ENCODE measurements around the gene ECE1.
A peak's percentile ranks its signal among the peaks of the same experiment; 100 is the strongest.

Gene ECE1

DNA sequence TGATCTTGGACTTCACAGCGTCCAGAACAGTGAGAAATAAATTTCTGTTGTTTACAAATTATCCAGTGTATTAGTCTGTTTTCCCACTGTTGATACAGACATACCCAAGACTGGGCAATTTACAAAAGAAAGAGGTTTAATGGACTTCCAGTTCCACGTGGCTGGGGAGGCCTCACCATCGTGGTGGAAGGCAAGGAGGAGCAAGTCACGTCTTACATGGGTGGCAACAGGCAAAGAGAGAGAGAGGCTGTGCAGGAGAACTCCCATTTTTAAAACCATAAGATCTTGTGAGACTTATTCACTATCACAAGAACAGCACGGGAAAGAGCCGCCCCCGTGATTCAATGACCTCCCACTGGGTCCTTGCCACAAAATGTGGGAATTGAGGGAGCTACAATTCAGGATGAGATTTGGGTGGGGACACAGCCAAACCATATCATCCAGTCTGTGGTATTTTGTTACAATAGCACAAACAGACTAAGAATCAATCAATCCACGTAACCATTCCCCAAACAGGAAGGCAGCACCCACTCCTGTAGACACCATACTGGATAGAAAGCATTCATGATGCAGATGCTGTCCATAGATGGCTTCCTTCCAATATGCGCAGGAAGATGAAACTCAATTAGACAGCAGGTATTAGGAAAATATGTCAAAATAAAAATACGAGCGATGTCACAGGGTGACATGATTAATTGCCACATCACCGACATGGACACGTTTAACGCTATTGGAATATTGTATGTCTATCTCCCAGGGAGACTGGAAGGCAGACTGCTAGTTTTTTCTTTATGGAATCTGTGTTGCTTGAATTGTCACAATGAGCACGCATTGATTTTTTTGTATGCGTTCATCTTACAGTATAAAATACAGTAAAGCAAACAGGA lies 22.8 kb downstream of the ECE1 start:
- DNase-seq = no peak
- no peak for ATAC-seq

GRCh38 chr1:21266119-21266774 lies 24.0 kb downstream of the ECE1 start:
- no peak for DNase-seq
- ATAC-seq = no peak

GRCh38 chr1:21265644-21266043 lies 24.6 kb downstream of the ECE1 start:
- ATAC-seq = no peak
- DNase-seq = no peak

GRCh38 chr1:21264898-21265297 lies 25.4 kb downstream of the ECE1 start:
- no peak for ATAC-seq
- no peak for DNase-seq

DNA sequence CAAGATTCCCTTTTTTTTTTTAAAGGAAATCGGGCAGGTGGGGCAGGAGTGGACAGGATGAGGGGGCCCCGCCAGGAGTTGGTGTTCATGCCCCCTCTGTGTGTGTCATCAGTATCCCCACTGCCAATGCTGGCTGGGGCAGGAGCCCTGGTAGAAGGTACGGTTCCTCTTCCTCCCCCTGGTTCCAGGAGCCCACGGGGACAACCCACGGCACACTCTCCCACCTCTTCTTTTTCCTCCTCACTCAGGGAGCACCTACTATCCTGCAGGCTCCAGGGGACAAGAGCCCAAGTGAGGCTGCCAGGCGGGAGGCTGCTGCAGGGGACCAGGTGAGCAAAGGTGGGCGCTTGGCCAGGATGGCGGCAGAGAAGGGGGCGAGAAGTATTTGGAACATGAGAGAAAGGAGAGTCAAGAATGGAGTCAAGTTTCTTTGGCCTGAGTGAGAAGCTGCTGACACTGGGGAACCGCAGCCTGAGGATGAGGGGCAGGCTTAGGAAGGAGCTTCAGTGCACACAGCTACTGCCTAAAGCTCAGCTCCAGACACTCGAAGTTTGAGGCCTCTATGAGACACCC lies 26.5 kb downstream of the ECE1 start:
- ATAC-seq (no peak), DNase-seq (no peak)

DNA sequence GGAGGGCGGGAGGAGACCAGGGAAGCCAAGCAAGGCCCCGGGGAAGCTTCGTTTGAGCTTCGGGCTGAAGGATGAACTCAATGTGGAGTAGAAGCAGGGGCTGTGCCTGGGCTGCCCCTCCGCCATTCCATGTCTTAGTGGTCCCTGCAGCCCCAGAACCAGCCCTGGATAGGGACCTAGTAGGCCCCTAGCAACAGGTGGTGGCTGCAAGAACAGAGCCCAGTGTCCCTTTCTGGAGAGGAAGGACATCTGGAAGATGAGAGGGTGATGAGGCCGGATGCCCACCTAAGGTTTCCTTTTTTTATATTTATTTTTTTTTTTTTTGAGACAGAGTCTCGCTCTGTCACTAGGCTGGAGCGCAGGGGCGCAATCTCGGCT lies 27.2 kb downstream of the ECE1 start:
- ATAC-seq (no peak), DNase-seq (no peak)

DNA sequence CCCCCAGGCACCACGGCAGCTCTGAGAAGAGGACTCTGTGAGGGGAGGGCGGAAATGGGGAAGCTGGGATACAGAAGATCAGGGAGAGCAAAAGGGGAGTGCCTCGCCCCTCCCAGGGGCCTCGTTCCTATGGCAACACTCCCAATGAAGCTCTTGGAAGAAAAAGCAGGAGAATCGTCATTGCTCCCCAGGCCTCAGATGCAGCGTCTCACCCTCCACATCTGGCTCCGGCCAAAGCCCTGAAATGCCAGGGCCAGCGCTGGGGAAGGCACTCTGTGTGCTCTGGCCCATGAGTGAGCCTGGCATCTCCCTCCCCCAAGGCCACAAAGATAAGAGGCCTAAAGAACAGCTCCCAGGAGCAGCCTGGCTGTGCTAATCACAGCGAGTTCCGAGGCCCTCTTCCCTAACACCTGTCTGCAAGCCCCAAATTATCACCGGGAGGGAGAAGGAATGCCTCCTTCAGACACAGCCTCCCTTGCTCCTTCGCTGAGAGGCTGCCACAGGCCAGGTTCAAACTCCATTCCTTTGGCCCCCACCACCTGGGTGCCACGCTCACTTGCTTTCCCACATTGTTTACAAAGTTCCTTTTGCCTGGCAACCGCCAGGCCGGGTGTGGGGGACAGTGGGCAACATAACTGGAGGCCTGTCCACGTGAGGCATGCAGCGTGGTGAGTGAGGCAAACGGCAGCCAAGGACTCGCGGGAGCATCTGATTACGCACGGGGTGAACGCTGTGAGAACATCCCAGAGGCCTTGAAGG lies 27.8 kb downstream of the ECE1 start:
- ATAC-seq (no peak), DNase-seq (no peak)

DNA sequence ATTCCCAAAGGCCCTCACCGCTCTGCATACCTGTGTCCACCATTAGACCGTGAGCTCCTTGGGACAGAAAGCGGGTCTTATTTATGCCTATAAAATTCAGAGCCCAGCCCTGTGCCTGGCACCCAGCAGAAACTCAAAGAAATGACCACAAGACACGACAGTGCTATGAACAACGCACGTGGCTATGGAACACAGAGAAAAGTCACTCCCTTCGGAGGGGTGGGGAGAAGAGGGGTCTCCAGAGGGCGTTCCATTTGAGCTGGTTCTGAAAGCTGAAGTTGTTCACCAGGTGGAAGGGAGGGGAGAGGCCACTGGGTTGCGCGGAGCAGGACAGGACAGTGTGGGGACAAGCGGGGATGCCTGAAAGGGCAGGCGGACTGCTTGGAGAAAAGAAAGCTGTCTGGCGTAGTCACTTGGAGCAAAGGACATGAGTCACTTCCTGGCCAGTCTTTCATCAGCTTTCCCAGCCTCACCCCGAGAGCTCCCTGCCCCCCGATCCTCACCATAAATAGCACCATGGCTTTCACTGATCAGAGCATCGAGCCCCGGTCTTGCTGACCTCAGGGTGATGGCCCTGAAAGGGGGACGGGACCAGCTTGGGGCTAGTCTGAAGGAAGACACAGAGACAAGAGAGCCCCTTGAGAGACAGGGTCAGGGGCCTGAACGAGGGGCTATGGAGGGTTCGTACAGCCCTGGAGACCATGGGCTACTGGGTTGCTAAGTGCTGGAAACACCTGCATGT lies 28.5 kb downstream of the ECE1 start:
- ATAC-seq = peak; percentile 40
- DNase-seq = peak; percentile 48

GRCh38 chr1:21260405-21261125 lies 29.7 kb downstream of the ECE1 start:
- no peak for DNase-seq
- ATAC-seq = no peak

- DNase-seq (no peak), ATAC-seq (no peak)
These were observed 30.8 kb downstream of the ECE1 start for GRCh38 chr1:21259316-21260076.

DNA sequence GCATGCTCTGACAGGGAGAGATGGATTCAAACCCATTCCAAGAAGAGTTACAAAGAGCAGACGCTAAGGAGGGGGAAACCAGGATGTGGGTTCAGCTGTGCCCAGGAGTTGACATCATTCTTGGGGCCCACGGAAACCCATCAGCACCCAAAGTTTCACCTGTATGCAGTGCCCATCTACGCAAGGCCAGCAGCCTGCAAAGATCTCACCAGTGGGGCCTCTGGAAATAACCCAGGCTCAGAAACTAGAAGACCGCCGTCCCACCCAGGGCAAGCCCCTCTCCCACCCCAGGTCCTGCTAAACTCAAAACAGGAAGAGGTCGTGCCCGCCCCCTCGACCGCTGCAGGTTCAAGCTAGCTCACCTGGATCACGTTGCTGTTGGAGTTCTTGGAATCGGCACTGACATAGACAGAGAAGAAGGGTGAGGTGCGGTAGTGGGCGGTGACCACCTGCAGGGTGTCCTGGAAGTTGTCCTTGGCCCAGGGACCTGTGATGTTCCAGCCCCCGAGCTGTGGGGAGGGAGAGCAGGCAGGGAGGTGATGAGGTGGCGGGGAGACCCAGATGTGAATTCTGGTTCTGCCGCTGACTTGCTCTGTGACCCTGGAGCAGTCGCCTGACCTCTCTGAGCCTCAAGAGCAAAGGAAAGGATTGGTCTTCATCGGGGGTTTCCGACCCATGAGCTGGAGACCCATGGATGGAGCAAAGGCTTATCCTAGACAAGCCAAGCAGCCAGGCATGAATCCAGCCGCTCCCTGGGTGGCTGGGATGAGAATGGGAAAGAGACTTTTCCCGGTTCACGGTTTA lies 31.7 kb downstream of the ECE1 start:
- DNase-seq (peak; percentile 45), ATAC-seq (peak; percentile 52)

- no peak for DNase-seq
- ATAC-seq = no peak
These were observed 32.7 kb downstream of the ECE1 start for GRCh38 chr1:21257431-21258135.

DNA sequence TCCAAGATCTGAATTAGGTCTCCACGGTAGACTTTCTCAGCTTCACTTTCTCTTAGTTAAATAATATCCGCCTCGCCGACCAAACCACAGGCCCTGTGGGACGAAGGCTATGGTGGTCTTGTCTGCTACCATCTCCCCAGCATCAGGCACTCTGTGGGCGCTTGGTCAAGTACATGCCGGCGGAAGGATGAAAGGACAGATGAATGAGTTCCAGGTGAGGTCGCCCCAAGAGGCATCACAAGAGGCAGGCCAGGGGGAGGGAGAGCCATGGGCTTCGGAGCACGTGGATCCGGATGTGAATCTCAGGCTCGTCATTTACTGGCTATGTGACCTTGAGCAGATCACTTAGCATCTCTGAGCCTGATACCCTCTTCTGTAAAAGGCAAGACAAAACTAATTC lies 33.5 kb downstream of the ECE1 start:
- no peak for ATAC-seq
- DNase-seq = no peak

GRCh38 chr1:21255943-21256320 lies 34.3 kb downstream of the ECE1 start:
- ATAC-seq (no peak), DNase-seq (no peak)

DNA sequence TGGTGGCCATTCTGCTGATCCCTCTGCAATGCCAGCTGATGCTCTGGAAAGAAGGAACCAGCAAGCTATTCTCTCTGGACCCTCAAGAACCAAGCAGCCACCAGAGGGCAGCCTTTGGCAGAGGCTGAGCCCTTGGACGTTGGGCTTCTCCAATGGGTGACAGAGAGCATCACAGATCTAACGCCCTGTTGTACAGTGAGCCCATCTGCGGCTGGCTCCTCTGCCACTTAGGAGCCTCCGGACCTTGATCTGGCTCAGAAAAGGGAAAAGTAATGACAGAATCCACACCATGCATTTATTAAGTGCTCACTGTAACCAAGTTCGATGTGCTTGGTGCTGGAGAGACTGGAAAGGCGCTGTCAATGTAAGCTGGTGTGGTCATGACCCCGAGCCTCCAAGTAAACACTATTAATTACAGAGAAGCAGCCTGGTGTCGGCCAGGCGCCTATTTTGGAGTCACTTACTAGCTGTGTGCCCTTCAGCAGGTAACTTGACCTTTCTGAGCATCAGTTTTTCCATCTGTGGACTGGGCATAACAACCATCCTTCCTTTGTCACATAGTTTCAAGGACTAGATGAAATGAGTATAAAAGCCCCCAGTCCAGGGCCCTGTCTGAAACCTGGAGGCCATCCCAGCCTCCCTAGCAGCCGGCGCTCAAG lies 34.9 kb downstream of the ECE1 start:
- DNase-seq (peak; percentile 89), ATAC-seq (peak; percentile 59)

DNA sequence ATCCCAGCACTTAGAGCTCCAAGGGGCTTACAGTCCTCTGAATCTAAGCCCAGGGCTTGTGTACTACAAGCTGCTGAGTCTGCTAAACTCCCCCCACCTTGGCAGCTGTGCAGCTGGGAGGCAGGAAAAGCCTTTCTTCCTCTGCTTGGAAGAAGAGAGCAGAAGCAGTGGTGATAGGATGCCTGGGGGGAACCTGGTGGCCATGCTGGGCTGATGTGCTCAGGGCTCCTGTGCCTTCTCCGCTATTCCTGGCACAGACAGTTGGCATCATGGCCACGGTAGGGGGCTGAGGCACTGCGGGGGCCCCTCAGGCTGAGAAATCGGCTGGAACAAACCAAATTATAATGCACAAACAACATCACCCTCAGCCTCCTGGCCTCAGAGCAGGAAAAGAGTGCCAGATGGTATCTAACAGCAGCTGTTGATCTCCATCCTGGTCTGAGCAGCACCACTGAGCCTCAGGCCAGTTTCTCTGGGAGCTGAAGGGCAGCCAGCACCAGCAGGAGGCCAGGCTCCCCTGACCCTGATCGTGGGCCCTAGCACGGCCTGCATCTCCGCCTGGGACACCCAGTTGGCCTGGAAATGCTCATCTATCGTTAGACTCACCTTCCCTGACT lies 35.8 kb downstream of the ECE1 start:
- no peak for ATAC-seq
- DNase-seq = no peak

GRCh38 chr1:21251773-21252471 lies 38.3 kb downstream of the ECE1 start:
- ATAC-seq (peak; percentile 93), DNase-seq (peak; percentile 48)
